Spleen (tissue), 7 donors: ENCODE results near the gene GALNTL6.

ENCODE experiments used
- CTCF ChIP-seq, 11 experiments: fragments of 200-600 bp in 7 of 11; fragments of 450-650 bp in 4 of 11; sonication (generic) in 4 of 11; IDR thresholded peaks in 8 of 11; conservative IDR thresholded peaks in 3 of 11; 1 replicate in 7 of 11; 2 replicates in 4 of 11; pipeline versions ENCODE4 v1.4.0 to v1.8.0; 2016 to 2021; ENCODE audit warnings: antibody characterized with exemption in 11 of 11, inconsistent platforms in 4 of 11, mild to moderate bottlenecking in 1 of 11
- POLR2A ChIP-seq, 3 donors: fragments of 450-650 bp; IDR thresholded peaks; one replicate each; pipeline ENCODE4 v1.5.1; 2017; ENCODE audit warnings: antibody characterized with exemption in 3 of 3, mild to moderate bottlenecking in 1 of 3
- POLR2AphosphoS5 ChIP-seq, 3 donors: sonication (generic); formaldehyde crosslinking; IDR thresholded peaks; one replicate each; pipeline ENCODE4 v1.5.1; 2017; ENCODE audit warnings: antibody characterized with exemption in 3 of 3
- donor health status: DM: no; HTN: no; CAD: no; lungs with moderate emphysema.
- donor health status: DM: no; HTN: no; CAD: no.
- donor health status: DM: no; HTN: no; CAD: no.

DNA sequence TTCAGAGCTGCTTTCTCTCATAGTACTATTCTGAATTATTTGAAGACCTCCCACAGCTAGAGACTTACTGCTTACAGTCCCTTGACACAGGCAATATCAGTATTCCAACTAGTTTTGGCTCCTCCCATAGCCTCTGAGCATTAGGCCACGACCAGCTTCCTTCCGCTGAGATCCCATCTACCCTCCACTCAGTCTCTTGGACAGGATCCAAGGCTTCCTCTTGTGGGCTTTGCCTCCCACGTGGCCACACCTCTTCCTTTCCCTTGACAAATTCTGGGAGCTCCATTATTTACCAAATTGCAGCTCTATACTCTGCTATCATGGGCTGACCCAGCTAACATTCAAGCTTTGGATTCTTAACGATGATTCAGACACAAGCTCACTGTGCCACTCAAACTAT, 885.1 kb downstream of the GALNTL6 start:
- TF ChIP-seq CTCF (IDR thresholded peaks at IDR 0.05 in 8 of 11, conservative IDR thresholded peaks at IDR 0.05 in 3 of 11), result no peak
- no peak for TF ChIP-seq POLR2AphosphoS5 (IDR thresholded peaks at IDR 0.05)
- no peak for TF ChIP-seq POLR2A (IDR thresholded peaks at IDR 0.05)
